Measurements from ENCODE around the gene FCHSD2. TPM values are rescaled to one million over a fixed set of nuclear protein-coding genes. Genes with fewer than 3 reads are reported as not detected.

FCHSD2 gene
- total and polyA plus RNA-seq, 2 donors (not counting 1 experiment from before 2014, with no cell fraction given), result 113 to 189 TPM

GRCh38 chr11:73188301-73188700, 46.2 kb upstream of the FCHSD2 start:
- Mint-ChIP-seq H3K4me1 (peaks cover 54% of the 10 kb centered on the region), H3K27me3 (no peaks in the 10 kb centered on the region), H3K4me3 (peak overlapping the region; percentile 13), H3K27ac (peak overlapping the region; percentile 76), H3K9me3 (ENCODE audit: insufficient read depth) (no peaks in the 10 kb centered on the region)
- ATAC-seq (ENCODE audit: low read depth) (no peak), DNase-seq (no peak)
- no peak for TF ChIP-seq EZH2 (IDR thresholded peaks at IDR 0.05; ENCODE audit: borderline replicate concordance, insufficient read depth, low read depth, low read length, poor library complexity, severe bottlenecking)
- TF ChIP-seq, protein P1, sequence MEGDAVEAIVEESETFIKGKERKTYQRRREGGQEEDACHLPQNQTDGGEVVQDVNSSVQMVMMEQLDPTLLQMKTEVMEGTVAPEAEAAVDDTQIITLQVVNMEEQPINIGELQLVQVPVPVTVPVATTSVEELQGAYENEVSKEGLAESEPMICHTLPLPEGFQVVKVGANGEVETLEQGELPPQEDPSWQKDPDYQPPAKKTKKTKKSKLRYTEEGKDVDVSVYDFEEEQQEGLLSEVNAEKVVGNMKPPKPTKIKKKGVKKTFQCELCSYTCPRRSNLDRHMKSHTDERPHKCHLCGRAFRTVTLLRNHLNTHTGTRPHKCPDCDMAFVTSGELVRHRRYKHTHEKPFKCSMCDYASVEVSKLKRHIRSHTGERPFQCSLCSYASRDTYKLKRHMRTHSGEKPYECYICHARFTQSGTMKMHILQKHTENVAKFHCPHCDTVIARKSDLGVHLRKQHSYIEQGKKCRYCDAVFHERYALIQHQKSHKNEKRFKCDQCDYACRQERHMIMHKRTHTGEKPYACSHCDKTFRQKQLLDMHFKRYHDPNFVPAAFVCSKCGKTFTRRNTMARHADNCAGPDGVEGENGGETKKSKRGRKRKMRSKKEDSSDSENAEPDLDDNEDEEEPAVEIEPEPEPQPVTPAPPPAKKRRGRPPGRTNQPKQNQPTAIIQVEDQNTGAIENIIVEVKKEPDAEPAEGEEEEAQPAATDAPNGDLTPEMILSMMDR (IDR thresholded peaks at IDR 0.05), result no peak
- Histone ChIP-seq H3K9ac (ENCODE audit: low read length) (no peak overlapping the region), H3K27ac (ENCODE audit: low read length in 2 of 2) (peak overlapping the region in 1 of 2 donors; percentile 83), H3K9me3 (ENCODE audit: control extremely low read depth in 1 of 3, control insufficient read depth in 2 of 3, insufficient read depth in 1 of 3, low read length in 2 of 3) (no peaks in the 10 kb centered on the region), H3K36me3 (replicated peaks in 1 of 2; ENCODE audit: control extremely low read depth in 1 of 2, control insufficient read depth in 1 of 2, extremely low read depth in 1 of 2, insufficient read depth in 2 of 2, low read length in 1 of 2) (no peaks in the 10 kb centered on the region), H3K4me1 (ENCODE audit: control insufficient read depth in 2 of 2, insufficient read depth in 2 of 2, low read length in 2 of 2) (peaks cover 23 to 59% of the 10 kb centered on the region in 2 donors), H3K27me3 (replicated peaks in 1 of 4; ENCODE audit: control extremely low read depth in 1 of 4, control insufficient read depth in 3 of 4, insufficient read depth in 4 of 4, low read length in 3 of 4) (no peaks in the 10 kb centered on the region), H2AFZ (ENCODE audit: insufficient read depth, low read depth, low read length, poor library complexity, severe bottlenecking) (no peak overlapping the region), H3K4me2 (replicated peaks; ENCODE audit: low read depth, low read length, poor library complexity, severe bottlenecking) (no peak overlapping the region), H4K20me1 (ENCODE audit: control insufficient read depth, insufficient read depth, low read length, poor library complexity, severe bottlenecking) (no peaks in the 10 kb centered on the region), H3K4me3 (ENCODE audit: control extremely low read depth in 1 of 5, extremely low read depth in 1 of 5, insufficient read depth in 1 of 5, low read depth in 2 of 5, low read length in 4 of 5) (no peak overlapping the region), H3K79me2 (ENCODE audit: control insufficient read depth, insufficient read depth, low read length) (no peaks in the 10 kb centered on the region)
- POLR2A ChIA-PET, result no interaction called here
- 98% methylated on average over 4 of the region's 4 CpGs for WGBS (ENCODE audit: insufficient coverage)
- intact Hi-C loops (cut with micrococcal nuclease), result loop anchor here (2.0 kb wide), 1 partner anchor 26 kb away; no protein-coding TSS in a partner anchor
- CTCF ChIA-PET, result interaction anchor here (0.6 to 8.1 kb wide), 13 partner anchors 11 to 610 kb away, joined by 3 to 281 read pairs (median 5); partner anchors contain the start of gene FCHSD2

DNA sequence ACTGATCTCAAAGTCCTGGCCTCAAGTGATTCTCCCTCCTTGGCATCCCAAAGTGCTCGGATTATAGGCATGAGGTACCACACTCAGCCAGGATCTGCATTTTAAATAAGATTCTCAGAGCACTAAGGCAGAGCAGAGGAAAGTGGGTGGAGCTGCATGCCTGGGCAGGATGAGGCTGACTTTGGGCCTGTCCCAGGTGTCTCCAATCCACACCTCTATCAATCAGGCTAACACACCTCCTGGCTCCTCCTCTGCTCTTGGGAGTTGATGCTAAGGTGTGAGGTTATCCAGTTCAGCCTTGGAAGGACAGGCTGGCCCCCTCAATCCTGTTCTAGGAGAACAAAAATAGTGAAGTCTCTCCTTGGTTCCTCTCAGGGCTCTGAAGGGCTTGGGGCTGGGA, 45.7 kb upstream of the FCHSD2 start:
- Histone ChIP-seq H3K4me2 (replicated peaks; ENCODE audit: low read depth, low read length, poor library complexity, severe bottlenecking) (no peak overlapping the region), H3K9ac (ENCODE audit: low read length) (no peak overlapping the region), H3K79me2 (ENCODE audit: control insufficient read depth, insufficient read depth, low read length) (no peaks in the 10 kb centered on the region), H2AFZ (ENCODE audit: insufficient read depth, low read depth, low read length, poor library complexity, severe bottlenecking) (no peak overlapping the region), H3K36me3 (replicated peaks in 1 of 2; ENCODE audit: control extremely low read depth in 1 of 2, control insufficient read depth in 1 of 2, extremely low read depth in 1 of 2, insufficient read depth in 2 of 2, low read length in 1 of 2) (no peaks in the 10 kb centered on the region), H3K4me1 (ENCODE audit: control insufficient read depth in 2 of 2, insufficient read depth in 2 of 2, low read length in 2 of 2) (peaks cover 23 to 59% of the 10 kb centered on the region in 2 donors), H3K4me3 (ENCODE audit: control extremely low read depth in 1 of 5, extremely low read depth in 1 of 5, insufficient read depth in 1 of 5, low read depth in 2 of 5, low read length in 4 of 5) (no peak overlapping the region), H3K27ac (ENCODE audit: low read length in 2 of 2) (no peak overlapping the region), H4K20me1 (ENCODE audit: control insufficient read depth, insufficient read depth, low read length, poor library complexity, severe bottlenecking) (no peaks in the 10 kb centered on the region), H3K9me3 (ENCODE audit: control extremely low read depth in 1 of 3, control insufficient read depth in 2 of 3, insufficient read depth in 1 of 3, low read length in 2 of 3) (no peaks in the 10 kb centered on the region), H3K27me3 (replicated peaks in 1 of 4; ENCODE audit: control extremely low read depth in 1 of 4, control insufficient read depth in 3 of 4, insufficient read depth in 4 of 4, low read length in 3 of 4) (no peaks in the 10 kb centered on the region)
- no peaks in the 10 kb centered on the region for H3K27me3 Mint-ChIP-seq
- no peaks in the 10 kb centered on the region for H3K9me3 Mint-ChIP-seq (ENCODE audit: insufficient read depth)
- H3K4me3 Mint-ChIP-seq, result no peak overlapping the region
- H3K4me1 Mint-ChIP-seq, result peaks cover 53% of the 10 kb centered on the region
- ChIA-PET CTCF (interaction anchor here (0.6 to 8.1 kb wide), 9 partner anchors 10 to 380 kb away, joined by 3 to 281 read pairs (median 4); partner anchors contain the start of gene FCHSD2), POLR2A (interaction anchor here (0.6 kb wide), 1 partner anchor 485 kb away, joined by 6 read pairs; no protein-coding TSS in a partner anchor)
- ATAC-seq (ENCODE audit: low read depth) (no peak), DNase-seq (no peak)
- TF ChIP-seq, protein P1 (IDR thresholded peaks at IDR 0.05), result no peak
- no peak for TF ChIP-seq EZH2 (IDR thresholded peaks at IDR 0.05; ENCODE audit: borderline replicate concordance, insufficient read depth, low read depth, low read length, poor library complexity, severe bottlenecking)
- no peak overlapping the region for H3K27ac Mint-ChIP-seq
- intact Hi-C loops (cut with micrococcal nuclease), result loop anchor here (2.0 kb wide), 1 partner anchor 27 kb away; no protein-coding TSS in a partner anchor
- no CpG with 5 or more reads among the region's 1 CpG for WGBS (ENCODE audit: insufficient coverage)

Measured in B cell (primary cell).